ENCODE data around the gene CYP2U1. TPM values are rescaled to one million over a fixed set of nuclear protein-coding genes. Genes with fewer than 3 reads are reported as not detected.

CYP2U1 gene
- total RNA-seq, 4 donors from 2014 or later: 3.5 to 8.6 (median 5.1) TPM

DNA sequence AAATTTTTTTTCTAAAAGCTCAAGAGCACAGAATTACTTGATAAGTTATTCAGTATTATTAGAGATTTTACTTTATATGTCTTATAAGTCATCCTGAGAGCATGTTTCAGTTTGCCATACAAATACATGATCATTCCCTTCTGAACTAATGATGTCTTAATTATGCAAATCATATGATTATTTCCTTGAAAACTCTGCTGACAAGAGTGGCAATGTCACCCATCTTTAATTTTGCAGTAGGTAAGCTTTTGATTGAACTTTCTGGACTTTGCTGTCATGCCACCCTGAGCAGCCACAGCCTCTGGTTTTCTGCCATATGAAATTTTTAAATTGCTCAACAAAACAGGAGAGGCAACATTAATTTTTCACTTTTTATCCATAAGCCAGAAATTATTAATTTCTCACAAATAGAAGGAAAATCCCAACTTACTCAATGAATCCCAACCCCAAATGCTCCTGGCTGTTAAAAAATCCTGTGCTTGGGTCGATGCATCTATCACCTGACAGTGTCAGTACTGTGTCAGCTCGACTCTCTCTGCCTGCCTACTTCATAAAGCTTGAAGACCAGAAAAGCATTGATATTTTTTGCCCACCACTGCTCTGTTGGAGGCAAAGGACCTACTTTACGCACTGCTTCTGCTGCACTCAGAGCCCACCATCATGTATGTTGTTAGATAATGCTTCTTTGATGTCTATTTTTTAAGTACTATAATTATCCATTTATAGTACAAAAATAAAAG lies 46.8 kb downstream of the CYP2U1 start:
- H3K4me3 ChIP-seq: no peak overlapping the region
- WGBS, 2 donors (ENCODE audit: low coverage in 1 of 2): 87 to 89% methylated on average over 3 of the region's 3 CpGs
- peaks cover 0 to 8% of the 10 kb centered on the region in 2 donors for H3K9me3 ChIP-seq
- H3K27me3 ChIP-seq: no peaks in the 10 kb centered on the region
- in situ Hi-C loops (cut with MboI; ENCODE audit: low pct_ligation_motif_present in 1 of 4, low pct_unique_long_range_greater_than_20kb in 1 of 4, low sequenced_read_pairs in 3 of 4): no loop called here
- no peaks in the 10 kb centered on the region for H3K36me3 ChIP-seq
- H3K27ac ChIP-seq: no peak overlapping the region
- no peak for DNase-seq
- no peaks in the 10 kb centered on the region for H3K4me1 ChIP-seq
- intact Hi-C loops (cut with DNase I; ENCODE audit: low total_unique reads): no loop called here
- TF ChIP-seq POLR2A (IDR thresholded peaks at IDR 0.05): no peak
- TF ChIP-seq EP300 (IDR thresholded peaks at IDR 0.05; ENCODE audit: low read depth): no peak
- no peak for TF ChIP-seq POLR2AphosphoS5 (IDR thresholded peaks at IDR 0.05)
- TF ChIP-seq, protein P1, sequence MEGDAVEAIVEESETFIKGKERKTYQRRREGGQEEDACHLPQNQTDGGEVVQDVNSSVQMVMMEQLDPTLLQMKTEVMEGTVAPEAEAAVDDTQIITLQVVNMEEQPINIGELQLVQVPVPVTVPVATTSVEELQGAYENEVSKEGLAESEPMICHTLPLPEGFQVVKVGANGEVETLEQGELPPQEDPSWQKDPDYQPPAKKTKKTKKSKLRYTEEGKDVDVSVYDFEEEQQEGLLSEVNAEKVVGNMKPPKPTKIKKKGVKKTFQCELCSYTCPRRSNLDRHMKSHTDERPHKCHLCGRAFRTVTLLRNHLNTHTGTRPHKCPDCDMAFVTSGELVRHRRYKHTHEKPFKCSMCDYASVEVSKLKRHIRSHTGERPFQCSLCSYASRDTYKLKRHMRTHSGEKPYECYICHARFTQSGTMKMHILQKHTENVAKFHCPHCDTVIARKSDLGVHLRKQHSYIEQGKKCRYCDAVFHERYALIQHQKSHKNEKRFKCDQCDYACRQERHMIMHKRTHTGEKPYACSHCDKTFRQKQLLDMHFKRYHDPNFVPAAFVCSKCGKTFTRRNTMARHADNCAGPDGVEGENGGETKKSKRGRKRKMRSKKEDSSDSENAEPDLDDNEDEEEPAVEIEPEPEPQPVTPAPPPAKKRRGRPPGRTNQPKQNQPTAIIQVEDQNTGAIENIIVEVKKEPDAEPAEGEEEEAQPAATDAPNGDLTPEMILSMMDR (IDR thresholded peaks at IDR 0.05): no peak

DNA sequence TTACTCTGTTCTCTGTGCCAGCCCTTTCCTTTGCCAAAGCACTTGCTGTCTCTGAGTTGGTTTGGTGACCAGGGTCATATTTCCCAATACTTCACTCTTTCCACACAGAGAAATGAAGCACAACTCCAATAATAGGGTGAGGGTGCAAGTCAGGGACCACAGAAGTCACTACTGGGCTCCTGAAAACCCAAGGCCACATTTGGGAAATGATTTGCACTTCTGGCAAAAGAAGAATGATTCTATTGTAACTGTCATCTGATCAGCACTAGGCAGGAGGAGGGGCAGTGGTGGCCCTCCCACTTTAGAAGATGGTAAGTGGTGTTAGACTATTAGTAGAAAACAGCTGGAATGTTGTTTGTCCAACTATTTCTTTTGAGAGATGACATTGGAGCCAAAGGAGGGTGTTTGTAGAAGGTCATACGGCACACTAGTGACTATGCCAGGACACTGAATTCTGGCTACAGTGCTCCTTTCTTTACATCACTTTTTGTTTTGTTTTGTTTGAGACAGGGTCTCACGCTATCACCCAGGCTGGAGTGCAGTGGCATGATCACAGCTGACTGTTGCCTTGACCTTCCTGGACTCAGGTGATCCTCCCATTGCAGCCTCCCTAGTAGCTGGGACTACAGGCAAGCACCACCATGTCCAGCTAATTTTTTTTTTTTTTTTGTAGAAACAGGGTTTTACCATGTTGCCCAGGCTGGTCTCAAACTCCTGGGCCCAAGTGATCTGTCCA lies 47.5 kb downstream of the CYP2U1 start:
- H3K36me3 ChIP-seq: no peaks in the 10 kb centered on the region
- WGBS, 2 donors (ENCODE audit: low coverage in 1 of 2): 100% methylated on average over 2 of the region's 2 CpGs; no CpG with 5 or more reads in 1 of the 2 donors
- intact Hi-C loops (cut with DNase I; ENCODE audit: low total_unique reads) (no loop called here), in situ Hi-C loops (cut with MboI; ENCODE audit: low pct_ligation_motif_present in 1 of 4, low pct_unique_long_range_greater_than_20kb in 1 of 4, low sequenced_read_pairs in 3 of 4) (no loop called here)
- no peak for DNase-seq
- TF ChIP-seq, protein P1 (IDR thresholded peaks at IDR 0.05): no peak
- no peak for TF ChIP-seq POLR2A (IDR thresholded peaks at IDR 0.05)
- no peak for TF ChIP-seq POLR2AphosphoS5 (IDR thresholded peaks at IDR 0.05)
- TF ChIP-seq EP300 (IDR thresholded peaks at IDR 0.05; ENCODE audit: low read depth): no peak
- no peaks in the 10 kb centered on the region for H3K27me3 ChIP-seq
- peaks cover 0 to 8% of the 10 kb centered on the region in 2 donors for H3K9me3 ChIP-seq
- H3K27ac ChIP-seq: no peak overlapping the region
- no peak overlapping the region for H3K4me3 ChIP-seq
- no peaks in the 10 kb centered on the region for H3K4me1 ChIP-seq

DNA sequence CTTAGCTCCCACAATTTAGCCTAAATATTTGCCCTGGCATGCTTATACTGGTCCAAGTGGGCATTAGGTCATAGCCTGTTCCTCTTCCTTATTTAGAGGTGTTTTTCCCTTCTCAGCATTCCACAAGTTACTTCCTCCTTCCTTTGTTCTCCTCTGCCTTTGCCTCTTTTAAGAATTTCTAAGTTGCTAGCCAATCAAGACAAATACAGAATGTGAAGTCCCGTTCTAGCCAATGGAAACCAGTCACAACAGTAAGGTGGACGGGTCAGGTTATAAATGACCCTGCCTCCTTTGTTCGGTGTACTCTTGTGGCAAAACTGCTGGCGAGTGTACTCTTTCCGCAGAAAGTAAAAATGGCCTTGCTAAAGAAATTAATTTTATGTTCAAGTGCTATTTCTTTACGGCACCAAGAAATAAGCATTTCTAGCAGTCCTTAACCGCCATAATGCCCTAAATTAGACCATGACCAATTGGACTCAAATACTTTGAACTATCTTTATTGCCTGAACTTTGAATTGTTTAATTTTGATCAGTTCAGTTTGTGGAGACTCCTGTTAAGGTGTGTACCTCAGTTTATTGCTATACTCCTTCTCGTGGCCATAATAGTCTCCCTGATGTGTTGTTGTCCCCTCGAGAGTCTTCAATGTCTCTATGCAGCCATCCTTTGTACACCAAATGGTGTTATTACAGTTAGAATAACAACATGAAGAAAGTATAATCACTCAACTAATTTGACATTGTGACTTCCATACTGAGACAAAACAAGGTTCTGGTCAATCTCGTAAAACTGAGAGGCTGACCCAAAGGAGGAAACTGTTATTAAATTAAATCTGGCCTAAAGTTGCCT lies 56.8 kb downstream of the CYP2U1 start:
- peak overlapping the region; percentile 89 to 97 (median 93) for H3K27ac ChIP-seq
- H3K9me3 ChIP-seq: no peaks in the 10 kb centered on the region
- H3K4me3 ChIP-seq: peak overlapping the region in 2 of 4 donors; percentile 64 to 93
- no peak for DNase-seq
- H3K4me1 ChIP-seq: peaks cover 12 to 43% (median 40%) of the 10 kb centered on the region in 4 donors
- in situ Hi-C loops (cut with MboI; ENCODE audit: low pct_ligation_motif_present in 1 of 4, low pct_unique_long_range_greater_than_20kb in 1 of 4, low sequenced_read_pairs in 3 of 4) (no loop called here), intact Hi-C loops (cut with DNase I; ENCODE audit: low total_unique reads) (no loop called here)
- WGBS, 2 donors (ENCODE audit: low coverage in 1 of 2): 61 to 69% methylated on average over 8 to 10 of the region's 10 CpGs
- H3K36me3 ChIP-seq: no peaks in the 10 kb centered on the region
- H3K27me3 ChIP-seq: no peaks in the 10 kb centered on the region
- peak; percentile 24 for TF ChIP-seq POLR2A (IDR thresholded peaks at IDR 0.05)
- TF ChIP-seq POLR2AphosphoS5 (IDR thresholded peaks at IDR 0.05): no peak

DNA sequence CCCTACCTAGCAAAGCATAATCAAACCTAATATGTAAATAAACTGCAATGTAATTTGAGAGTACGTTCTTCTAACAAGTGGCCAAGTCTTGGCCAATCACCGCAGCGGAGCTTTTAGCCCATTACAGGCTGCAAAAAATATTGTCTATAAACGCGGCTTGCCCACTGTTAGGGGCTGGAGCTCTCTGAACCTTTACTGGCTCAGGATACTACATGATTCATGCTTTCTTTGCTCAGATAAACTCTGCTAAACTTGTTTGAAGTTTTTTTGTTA lies 57.4 kb downstream of the CYP2U1 start:
- H3K27ac ChIP-seq: peak overlapping the region; percentile 89 to 97 (median 93)
- DNase-seq: peak; percentile 17
- no peaks in the 10 kb centered on the region for H3K36me3 ChIP-seq
- TF ChIP-seq, protein P1 (IDR thresholded peaks at IDR 0.05): no peak
- TF ChIP-seq EP300 (IDR thresholded peaks at IDR 0.05; ENCODE audit: low read depth) (no peak), POLR2A (IDR thresholded peaks at IDR 0.05) (no peak), POLR2AphosphoS5 (IDR thresholded peaks at IDR 0.05) (no peak)
- H3K9me3 ChIP-seq: no peaks in the 10 kb centered on the region
- WGBS, 2 donors (ENCODE audit: low coverage in 1 of 2): 43 to 59% methylated on average over 5 of the region's 5 CpGs
- H3K4me3 ChIP-seq: peak overlapping the region in 3 of 4 donors; percentile 53 to 93 (median 64)
- peaks cover 18 to 48% (median 45%) of the 10 kb centered on the region in 4 donors for H3K4me1 ChIP-seq
- H3K27me3 ChIP-seq: no peaks in the 10 kb centered on the region
- in situ Hi-C loops (cut with MboI; ENCODE audit: low pct_ligation_motif_present in 1 of 4, low pct_unique_long_range_greater_than_20kb in 1 of 4, low sequenced_read_pairs in 3 of 4) (no loop called here), intact Hi-C loops (cut with DNase I; ENCODE audit: low total_unique reads) (no loop called here)

Data from transverse colon (tissue), 4 donors.